BLaER1 (cell line): ENCODE results near the gene SC5D.

Source experiments
- H3K27ac ChIP-seq: shearing (Covaris generic); formaldehyde crosslinking; 2 replicates; pipeline ENCODE4 v1.8.1; 2022
- H3K27me3 ChIP-seq: shearing (Covaris generic); formaldehyde crosslinking; 2 replicates; pipeline ENCODE4 v1.8.1; 2022
- H3K36me3 ChIP-seq: shearing (Covaris generic); formaldehyde crosslinking; 2 replicates; pipeline ENCODE4 v1.8.1; 2022
- H3K4me1 ChIP-seq: shearing (Covaris generic); formaldehyde crosslinking; 2 replicates; pipeline ENCODE4 v1.8.1; 2022
- H3K4me2 ChIP-seq: shearing (Covaris generic); formaldehyde crosslinking; 2 replicates; pipeline ENCODE4 v1.8.1; 2022
- H3K4me3 ChIP-seq: shearing (Covaris generic); formaldehyde crosslinking; 2 replicates; pipeline ENCODE4 v1.8.1; 2022
- H3K9ac ChIP-seq: shearing (Covaris generic); formaldehyde crosslinking; 2 replicates; pipeline ENCODE4 v1.8.1; 2022
- H3K9me3 ChIP-seq: shearing (Covaris generic); formaldehyde crosslinking; 2 replicates; pipeline ENCODE4 v1.8.1; 2022
- H4K20me1 ChIP-seq: shearing (Covaris generic); formaldehyde crosslinking; 2 replicates; pipeline ENCODE4 v1.8.1; 2022
- Cebpa-rat ChIP-seq: shearing (Covaris generic); IDR thresholded peaks from 2 replicates; pipeline ENCODE4 v1.8.1; 2022

Gene SC5D

DNA sequence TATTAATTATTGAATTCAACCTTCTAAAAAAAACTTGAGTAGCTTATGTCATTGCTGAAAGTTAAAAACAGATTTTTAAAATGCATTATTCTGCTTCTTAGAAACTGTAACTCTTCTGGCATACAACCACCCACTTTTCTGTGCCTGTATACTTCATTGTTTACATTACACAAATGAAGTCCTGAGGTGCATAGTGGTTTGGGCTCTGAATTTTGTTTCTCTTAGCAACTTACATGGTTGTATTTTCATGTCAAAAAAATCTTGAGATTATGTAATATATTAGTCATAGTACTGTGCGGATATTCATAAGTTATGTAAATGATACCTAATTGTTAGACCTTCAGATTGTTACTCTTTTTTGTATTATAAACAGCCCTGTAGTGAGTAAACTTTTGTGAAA lies 12.2 kb downstream of the SC5D start:
- H3K27me3 ChIP-seq, result no peaks in the 10 kb centered on the region
- no peak overlapping the region for H3K4me2 ChIP-seq
- no peak overlapping the region for H3K27ac ChIP-seq
- H3K9ac ChIP-seq, result no peak overlapping the region
- no peaks in the 10 kb centered on the region for H3K4me1 ChIP-seq
- H3K36me3 ChIP-seq, result peaks cover 61% of the 10 kb centered on the region
- no peak for TF ChIP-seq Cebpa-rat
- no peak overlapping the region for H3K4me3 ChIP-seq
- H3K9me3 ChIP-seq, result no peaks in the 10 kb centered on the region
- peaks cover 37% of the 10 kb centered on the region for H4K20me1 ChIP-seq

DNA sequence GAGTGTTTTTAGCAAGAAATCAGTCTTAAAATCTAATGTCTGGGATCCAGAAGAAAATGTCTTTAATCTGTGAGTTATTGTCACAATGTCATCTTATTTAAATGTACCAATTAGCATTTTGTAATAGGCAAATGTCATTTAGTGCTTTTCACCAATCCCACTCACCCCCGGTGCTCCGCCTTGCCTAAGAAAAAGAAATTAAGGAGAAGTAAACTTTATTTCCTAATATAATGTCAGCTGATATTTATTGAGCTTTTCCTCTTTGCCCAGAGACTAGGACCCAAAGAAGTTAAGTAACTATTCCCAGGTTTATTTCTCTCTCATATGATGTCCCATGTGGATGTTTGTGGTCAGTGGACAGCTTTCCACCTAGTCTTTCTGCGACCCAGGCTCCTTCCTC lies 16.2 kb downstream of the SC5D start:
- H3K4me3 ChIP-seq, result no peak overlapping the region
- H4K20me1 ChIP-seq, result no peaks in the 10 kb centered on the region
- H3K36me3 ChIP-seq, result peaks cover 61% of the 10 kb centered on the region
- no peaks in the 10 kb centered on the region for H3K27me3 ChIP-seq
- no peak for TF ChIP-seq Cebpa-rat
- no peak overlapping the region for H3K4me2 ChIP-seq
- H3K9ac ChIP-seq, result no peak overlapping the region
- H3K27ac ChIP-seq, result no peak overlapping the region
- H3K4me1 ChIP-seq, result peaks cover 8% of the 10 kb centered on the region; the same call in 1 of the 2 replicates
- no peaks in the 10 kb centered on the region for H3K9me3 ChIP-seq

GRCh38 chr11:121309688-121310087 lies 17.1 kb downstream of the SC5D start:
- Histone ChIP-seq H4K20me1 (no peaks in the 10 kb centered on the region), H3K9me3 (no peaks in the 10 kb centered on the region), H3K36me3 (peaks cover 52% of the 10 kb centered on the region), H3K4me3 (no peak overlapping the region), H3K27me3 (no peaks in the 10 kb centered on the region), H3K4me1 (peaks cover 8% of the 10 kb centered on the region; the same call in 1 of the 2 replicates), H3K9ac (no peak overlapping the region), H3K4me2 (no peak overlapping the region), H3K27ac (no peak overlapping the region)
- TF ChIP-seq Cebpa-rat, result no peak

- Histone ChIP-seq H3K36me3 (peaks cover 40% of the 10 kb centered on the region), H3K4me1 (peaks cover 8% of the 10 kb centered on the region; the same call in 1 of the 2 replicates), H3K27me3 (no peaks in the 10 kb centered on the region), H3K9ac (no peak overlapping the region), H3K27ac (no peak overlapping the region), H3K9me3 (no peaks in the 10 kb centered on the region), H3K4me3 (no peak overlapping the region), H4K20me1 (no peaks in the 10 kb centered on the region), H3K4me2 (no peak overlapping the region)
- TF ChIP-seq Cebpa-rat, result no peak
Measured at GRCh38 chr11:121310908-121311307, 18.3 kb downstream of the SC5D start.

DNA sequence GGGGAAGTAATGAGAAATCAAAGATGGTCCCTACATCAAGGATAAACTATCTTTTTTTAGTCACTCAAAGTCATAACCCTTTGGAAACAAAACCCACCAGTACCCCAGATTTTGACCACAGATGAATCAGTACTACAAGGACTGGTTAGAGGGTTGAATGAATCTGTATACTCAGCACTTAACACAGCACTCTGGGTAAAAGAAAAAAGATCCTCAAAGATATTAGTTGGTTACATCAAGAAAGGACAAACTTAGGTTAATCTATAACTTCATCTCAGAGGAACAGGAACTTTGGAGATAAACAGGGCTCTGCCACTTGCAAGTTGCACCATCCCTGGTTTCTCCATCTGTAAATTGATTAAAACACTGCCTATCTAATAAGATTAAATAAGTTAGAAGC lies 18.8 kb downstream of the SC5D start:
- Histone ChIP-seq H4K20me1 (no peaks in the 10 kb centered on the region), H3K9me3 (no peaks in the 10 kb centered on the region), H3K27ac (no peak overlapping the region), H3K9ac (no peak overlapping the region), H3K27me3 (no peaks in the 10 kb centered on the region), H3K36me3 (peaks cover 35% of the 10 kb centered on the region), H3K4me3 (no peak overlapping the region), H3K4me1 (peaks cover 8% of the 10 kb centered on the region; the same call in 1 of the 2 replicates), H3K4me2 (no peak overlapping the region)
- no peak for TF ChIP-seq Cebpa-rat

DNA sequence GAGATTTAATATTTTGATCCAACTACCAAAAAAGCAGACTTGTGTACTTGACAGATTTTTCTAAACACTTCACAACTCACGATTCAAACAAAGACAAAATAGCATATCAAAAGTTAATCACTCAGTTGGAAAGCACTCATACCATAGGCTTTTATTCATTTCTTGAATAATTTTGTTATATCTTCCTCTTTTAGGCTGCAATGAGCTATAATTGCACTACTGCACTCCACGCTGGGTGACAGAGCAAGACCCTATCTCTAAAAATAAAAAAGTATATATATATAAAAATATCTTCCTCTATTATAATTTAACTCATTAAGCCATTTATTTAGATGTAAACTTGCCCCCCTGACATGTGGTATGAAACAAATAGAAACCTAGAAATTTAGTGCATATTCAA lies 19.9 kb downstream of the SC5D start:
- no peaks in the 10 kb centered on the region for H3K9me3 ChIP-seq
- no peaks in the 10 kb centered on the region for H3K27me3 ChIP-seq
- no peak overlapping the region for H3K27ac ChIP-seq
- no peak for TF ChIP-seq Cebpa-rat
- H3K9ac ChIP-seq, result no peak overlapping the region
- H3K4me2 ChIP-seq, result no peak overlapping the region
- H3K4me3 ChIP-seq, result no peak overlapping the region
- H3K4me1 ChIP-seq, result peaks cover 8% of the 10 kb centered on the region; the same call in 1 of the 2 replicates
- H4K20me1 ChIP-seq, result no peaks in the 10 kb centered on the region
- H3K36me3 ChIP-seq, result peaks cover 24% of the 10 kb centered on the region

- Histone ChIP-seq H4K20me1 (no peaks in the 10 kb centered on the region), H3K27ac (no peak overlapping the region), H3K27me3 (no peaks in the 10 kb centered on the region), H3K36me3 (no peaks in the 10 kb centered on the region), H3K4me2 (no peak overlapping the region), H3K4me3 (no peak overlapping the region), H3K9ac (no peak overlapping the region), H3K4me1 (peaks cover 5% of the 10 kb centered on the region; the same call in 1 of the 2 replicates), H3K9me3 (no peaks in the 10 kb centered on the region)
- TF ChIP-seq Cebpa-rat, result no peak
Measured at GRCh38 chr11:121318848-121319834, 26.6 kb downstream of the SC5D start.

GRCh38 chr11:121321614-121322243 lies 29.2 kb downstream of the SC5D start:
- H3K4me1 ChIP-seq, result peaks cover 5% of the 10 kb centered on the region; the same call in 1 of the 2 replicates
- H3K9ac ChIP-seq, result no peak overlapping the region
- no peaks in the 10 kb centered on the region for H3K27me3 ChIP-seq
- no peak overlapping the region for H3K4me2 ChIP-seq
- no peaks in the 10 kb centered on the region for H3K36me3 ChIP-seq
- H3K9me3 ChIP-seq, result no peaks in the 10 kb centered on the region
- no peak for TF ChIP-seq Cebpa-rat
- no peak overlapping the region for H3K4me3 ChIP-seq
- no peaks in the 10 kb centered on the region for H4K20me1 ChIP-seq
- no peak overlapping the region for H3K27ac ChIP-seq

- H3K4me2 ChIP-seq, result no peak overlapping the region
- H3K4me3 ChIP-seq, result no peak overlapping the region
- H3K27me3 ChIP-seq, result no peaks in the 10 kb centered on the region
- TF ChIP-seq Cebpa-rat, result no peak
- H3K36me3 ChIP-seq, result no peaks in the 10 kb centered on the region
- H3K9me3 ChIP-seq, result no peaks in the 10 kb centered on the region
- H3K27ac ChIP-seq, result no peak overlapping the region
- no peak overlapping the region for H3K9ac ChIP-seq
- no peaks in the 10 kb centered on the region for H4K20me1 ChIP-seq
- H3K4me1 ChIP-seq, result peaks cover 19% of the 10 kb centered on the region
Measured at GRCh38 chr11:121323046-121323607, 30.6 kb downstream of the SC5D start.

GRCh38 chr11:121326230-121326629 lies 33.7 kb downstream of the SC5D start:
- Histone ChIP-seq H3K36me3 (no peaks in the 10 kb centered on the region), H3K9ac (no peak overlapping the region), H3K4me2 (no peak overlapping the region), H3K4me3 (no peak overlapping the region), H3K27ac (no peak overlapping the region), H3K4me1 (peaks cover 41% of the 10 kb centered on the region), H3K9me3 (no peaks in the 10 kb centered on the region), H3K27me3 (no peaks in the 10 kb centered on the region), H4K20me1 (no peaks in the 10 kb centered on the region; the same call in 1 of the 2 replicates)
- TF ChIP-seq Cebpa-rat, result no peak
